ENCODE measurements around the gene RABGAP1L.

- TF ChIP-seq CTCF (IDR thresholded peaks at IDR 0.05; ENCODE audit: low read depth, low read length) (no peak), EZH2phosphoT487 (IDR thresholded peaks at IDR 0.05; ENCODE audit: low read depth) (no peak)
These were observed 45.5 kb downstream of the RABGAP1L start for GRCh38 chr1:174204697-174205308.
